Ecto neural progenitor cell (in vitro differentiated cells): Measurements from ENCODE around the gene SMPDL3B.
"Not testable (repeated sequence)": the region's sequence is repeated elsewhere in the genome, so short reads cannot be mapped to it uniquely, and the experiment has no call there.

Source experiments
- DNase-seq: peaks from one replicate; pipeline ENCODE4 v3.0.0-alpha.2; 2018; ENCODE audit warnings: low spot score

The SMPDL3B gene

DNA sequence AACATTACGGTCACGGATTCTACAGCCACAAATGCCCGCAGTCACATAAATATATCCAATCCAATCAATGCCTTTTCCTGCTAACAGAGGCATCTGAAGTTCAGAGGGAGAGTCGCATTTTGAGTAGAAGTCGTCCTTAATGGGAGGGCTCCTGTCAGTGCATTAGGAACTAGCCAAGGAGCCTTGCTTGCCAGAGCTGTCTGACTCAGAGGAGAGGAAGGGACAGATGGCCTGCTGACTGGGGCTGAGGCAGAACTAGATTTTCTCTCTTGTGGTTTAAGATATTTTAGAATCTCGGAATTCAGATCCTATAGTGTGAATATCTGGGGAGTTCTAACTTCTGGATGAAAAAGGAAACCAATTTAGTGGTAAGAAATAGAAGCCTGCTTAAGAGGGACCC is 35.6 kb downstream of the SMPDL3B start:
- no peak for DNase-seq

DNA sequence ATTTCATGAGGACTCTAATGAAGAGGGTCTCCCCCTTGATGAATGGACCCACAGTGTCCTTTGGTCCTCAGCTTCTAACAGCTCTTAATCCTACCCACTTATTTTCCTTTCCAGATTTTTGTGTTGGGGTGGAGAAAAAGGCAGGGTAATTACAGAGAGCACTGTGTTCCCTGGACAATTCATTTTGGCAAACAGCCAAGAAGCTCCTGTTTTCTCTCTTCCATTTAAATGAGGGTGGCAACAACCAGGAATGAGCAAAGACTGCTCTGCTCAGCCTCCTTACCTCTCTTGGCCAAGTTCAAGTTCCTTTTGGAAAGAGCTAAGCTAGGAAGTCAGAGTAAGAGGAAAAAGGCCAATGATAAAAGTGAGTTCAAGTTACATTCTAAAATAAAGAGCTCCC is 36.9 kb downstream of the SMPDL3B start:
- no peak for DNase-seq

DNA sequence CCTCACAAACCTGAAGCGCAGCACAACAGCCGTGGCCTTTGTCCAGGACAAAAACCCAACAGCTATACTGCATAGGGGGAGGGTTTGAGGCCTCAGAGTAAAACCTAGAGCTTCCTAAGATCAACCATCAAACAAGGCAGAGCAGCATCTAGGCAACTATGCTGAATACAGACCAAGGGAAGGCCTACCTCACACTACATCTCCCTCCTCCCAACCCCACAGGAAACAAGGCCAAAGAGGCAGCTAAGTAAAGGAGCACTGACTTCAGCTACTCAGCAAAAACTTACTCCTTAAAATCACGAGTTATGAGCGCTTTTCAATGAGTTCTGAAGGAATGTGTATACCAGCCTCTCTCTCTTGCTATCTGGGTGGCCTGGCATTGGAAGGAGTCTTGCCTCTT is 37.3 kb downstream of the SMPDL3B start:
- no peak for DNase-seq

DNA sequence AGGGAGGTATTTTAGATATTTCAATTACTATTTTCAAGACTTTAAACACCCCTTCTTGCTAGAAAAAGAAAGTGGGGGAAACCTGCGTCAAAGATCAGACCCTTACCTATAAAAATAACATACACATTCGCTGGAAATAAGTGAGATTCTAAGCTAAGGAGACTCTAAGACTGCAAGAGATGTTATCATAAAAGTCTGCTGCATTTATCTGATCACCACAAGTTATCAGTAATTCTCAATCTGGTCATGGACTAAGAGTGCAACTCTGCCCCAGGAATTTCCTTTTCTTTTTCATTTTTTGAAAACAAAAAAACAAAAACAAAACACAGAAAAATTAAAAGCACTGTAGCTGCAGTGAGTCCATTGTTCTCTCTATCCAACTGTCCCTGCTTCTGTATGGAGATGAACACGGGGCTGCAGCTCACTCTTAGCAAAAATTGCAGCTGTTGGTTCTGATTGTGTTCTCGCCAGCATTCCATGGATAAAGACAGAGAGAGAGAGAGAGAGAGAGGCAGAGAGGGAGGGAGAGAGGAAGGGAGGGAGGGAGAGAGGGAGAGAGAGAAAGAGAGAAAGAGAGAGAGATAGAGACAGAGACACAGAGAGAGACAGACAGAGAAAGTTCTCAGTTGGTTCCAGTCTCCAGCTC is 39.1 kb downstream of the SMPDL3B start:
- no peak for DNase-seq

DNA sequence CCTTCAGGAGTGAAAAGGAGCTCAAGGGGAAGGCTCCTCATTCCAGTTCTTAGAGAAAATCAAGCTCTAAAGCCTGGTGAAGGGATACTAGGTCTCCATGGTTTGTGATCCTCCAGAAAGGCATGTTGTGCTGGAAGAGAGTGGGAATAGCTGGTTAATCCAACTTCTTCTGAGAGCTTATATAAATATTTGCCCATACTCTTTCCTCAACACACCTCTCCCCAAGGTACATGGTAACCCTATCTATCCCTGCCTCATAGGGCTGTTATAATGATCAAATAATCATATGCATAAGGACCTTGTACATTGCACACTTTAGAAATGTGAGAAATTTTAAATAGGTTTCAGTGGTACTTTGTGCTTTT is 39.6 kb downstream of the SMPDL3B start:
- DNase-seq: no peak

DNA sequence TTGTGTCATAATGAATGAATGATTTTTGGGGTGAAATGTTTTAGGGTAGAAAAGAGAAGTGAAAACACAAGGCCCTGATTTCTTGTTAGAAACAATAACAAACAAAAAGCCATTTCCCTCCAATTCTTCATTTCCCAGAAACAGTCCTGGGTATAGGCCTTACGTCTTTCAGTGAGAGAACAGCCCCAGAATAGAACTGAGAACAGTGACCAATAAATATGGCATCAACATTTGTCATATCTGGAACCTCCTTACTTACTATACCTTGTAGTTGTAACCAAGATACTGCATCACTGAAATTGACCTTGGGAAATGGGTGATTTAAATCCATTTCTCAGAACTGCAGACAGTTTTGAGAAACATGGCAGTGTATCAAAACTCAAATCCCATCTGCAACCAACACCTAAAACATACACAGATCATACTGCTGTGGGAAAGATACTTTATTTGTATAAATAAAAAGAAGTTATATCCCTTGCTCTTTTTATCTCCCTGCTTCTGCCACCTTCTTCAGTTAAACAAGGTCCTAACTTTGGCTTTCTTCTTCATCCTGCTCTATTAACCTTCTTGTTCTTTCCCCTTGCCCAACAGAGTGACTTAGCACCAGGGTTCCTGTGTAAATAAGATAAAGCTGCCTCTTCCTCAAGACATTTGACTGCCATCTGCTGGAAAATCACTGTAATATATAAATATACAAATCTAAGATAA is 44.5 kb downstream of the SMPDL3B start:
- no peak for DNase-seq

DNA sequence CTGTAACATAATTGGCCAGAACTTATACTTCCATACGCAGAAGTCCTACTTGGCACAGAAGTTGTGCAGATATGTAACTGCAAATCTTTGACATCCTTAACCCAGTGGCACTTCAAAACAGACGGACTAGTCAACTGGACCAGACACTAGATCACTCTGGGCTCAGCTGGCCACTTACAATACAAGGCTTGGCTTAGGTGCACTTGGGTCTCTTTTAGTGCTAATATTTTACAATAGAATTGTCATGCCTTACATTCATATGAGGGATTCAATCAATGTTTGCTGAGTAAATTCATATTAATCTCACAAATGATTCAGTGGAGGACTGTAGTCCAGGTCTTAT is 45.0 kb downstream of the SMPDL3B start:
- no peak for DNase-seq

DNA sequence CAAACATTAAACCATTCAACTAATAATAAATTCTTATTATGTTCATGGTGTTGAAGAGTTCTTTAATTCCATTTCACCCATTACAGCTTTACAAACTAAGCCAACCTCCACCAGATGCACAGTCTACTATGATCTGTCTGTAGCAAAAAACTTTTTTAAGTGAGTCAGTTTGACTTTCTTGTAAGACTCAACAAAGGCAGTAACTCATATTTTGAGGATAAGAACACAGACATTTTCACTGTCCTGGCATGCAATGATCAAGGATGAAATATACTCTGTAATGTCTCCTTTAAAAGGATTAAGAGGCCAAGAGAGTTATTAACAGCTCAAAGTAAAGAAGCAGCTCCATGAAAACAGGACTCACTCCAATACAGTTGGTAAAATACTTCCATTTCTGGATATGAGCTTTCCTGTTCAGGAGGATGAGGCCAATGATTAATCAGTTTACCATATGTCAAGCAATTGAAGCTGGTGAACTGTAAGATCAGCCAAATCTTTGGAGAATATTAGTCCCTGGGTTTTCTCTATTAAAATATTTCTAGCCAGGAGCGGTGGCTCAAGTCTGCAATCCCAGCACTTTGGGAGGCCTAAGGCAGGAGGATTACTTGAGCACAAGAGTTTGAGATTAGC is 45.5 kb downstream of the SMPDL3B start:
- no peak for DNase-seq

DNA sequence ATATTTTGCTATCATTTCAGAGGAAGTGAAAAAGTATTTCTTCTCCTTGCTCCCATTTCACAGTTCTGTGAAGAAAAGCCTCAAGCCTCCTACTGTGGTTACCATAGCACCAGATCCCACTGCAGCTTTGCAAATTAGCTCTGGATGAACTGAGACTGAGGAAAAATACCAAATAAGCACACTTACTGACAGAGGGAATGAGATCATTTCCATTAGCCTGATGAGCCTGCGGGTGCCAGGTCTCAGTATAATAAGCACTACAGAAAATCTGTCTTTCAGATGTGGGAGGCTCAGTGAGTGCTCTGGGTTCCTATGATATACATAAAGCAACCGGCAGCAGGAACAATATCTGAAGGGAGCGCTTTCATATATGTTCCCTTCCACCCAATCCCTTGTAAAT is 46.3 kb downstream of the SMPDL3B start:
- DNase-seq: no peak

DNA sequence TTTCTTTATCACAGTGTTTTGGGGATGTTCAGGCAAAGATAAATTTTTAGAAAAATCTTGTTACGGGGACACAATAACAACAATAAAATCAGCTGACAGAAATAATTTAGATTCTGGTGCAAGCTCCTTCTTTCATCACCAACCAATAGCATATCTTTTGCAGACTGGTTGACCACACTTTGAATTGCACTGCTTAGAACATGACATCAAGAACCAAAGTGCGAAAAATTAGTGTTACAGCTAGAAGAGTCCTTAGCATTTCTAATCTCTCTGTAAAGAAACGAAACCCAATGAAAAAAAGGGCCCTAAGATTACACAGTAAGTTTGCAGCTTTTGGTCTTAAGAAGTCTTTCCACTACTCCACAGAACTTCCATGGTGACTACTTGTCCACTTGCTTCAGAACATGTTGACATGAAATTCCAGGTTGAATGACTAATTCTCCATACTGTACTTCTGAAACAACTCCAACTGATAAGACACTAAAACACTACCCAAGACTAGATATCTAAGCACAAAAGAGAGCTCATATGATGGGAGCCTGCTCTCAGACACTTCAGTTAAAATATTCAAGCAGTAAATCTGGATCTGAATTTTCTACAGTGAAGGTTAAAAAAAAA is 56.2 kb downstream of the SMPDL3B start:
- DNase-seq: no peak

DNA sequence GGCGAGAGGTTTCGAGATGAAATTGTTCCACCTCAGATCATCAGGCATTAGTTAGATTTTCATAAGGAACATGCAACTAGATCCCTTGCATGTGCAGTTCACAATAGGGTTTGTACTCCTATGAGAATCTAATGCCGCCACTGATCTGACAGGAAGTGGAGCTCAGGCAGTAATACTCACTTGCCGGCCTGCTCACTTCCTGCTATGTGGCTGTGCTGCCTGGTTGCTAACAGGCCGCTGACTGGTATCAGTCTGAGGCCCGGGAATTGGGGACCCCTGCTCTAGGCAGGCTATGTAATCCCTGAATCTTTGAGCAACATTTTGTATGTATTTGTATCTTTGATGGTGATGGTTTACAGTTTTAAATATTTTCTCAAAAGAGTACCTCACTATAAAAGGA is 57.5 kb downstream of the SMPDL3B start:
- DNase-seq: no peak

DNA sequence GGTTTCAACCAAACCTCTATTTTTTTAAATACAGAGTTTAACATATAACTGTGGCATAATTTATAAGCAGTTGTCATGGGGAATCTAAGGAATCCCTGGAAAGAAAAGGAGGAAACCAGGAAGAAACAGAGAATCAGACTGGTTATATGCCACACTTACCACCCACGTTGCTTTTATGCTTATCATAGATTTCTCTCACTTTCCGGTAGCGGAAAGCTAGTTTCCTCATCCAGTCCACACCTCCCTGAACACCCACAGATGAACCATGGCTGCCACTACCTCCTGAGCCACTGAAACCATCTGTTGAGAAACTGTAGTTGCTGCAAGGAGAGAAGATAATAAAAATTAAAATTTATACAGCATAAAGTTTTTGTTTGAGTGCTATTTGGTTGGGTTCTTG is 58.4 kb downstream of the SMPDL3B start:
- no peak for DNase-seq

DNA sequence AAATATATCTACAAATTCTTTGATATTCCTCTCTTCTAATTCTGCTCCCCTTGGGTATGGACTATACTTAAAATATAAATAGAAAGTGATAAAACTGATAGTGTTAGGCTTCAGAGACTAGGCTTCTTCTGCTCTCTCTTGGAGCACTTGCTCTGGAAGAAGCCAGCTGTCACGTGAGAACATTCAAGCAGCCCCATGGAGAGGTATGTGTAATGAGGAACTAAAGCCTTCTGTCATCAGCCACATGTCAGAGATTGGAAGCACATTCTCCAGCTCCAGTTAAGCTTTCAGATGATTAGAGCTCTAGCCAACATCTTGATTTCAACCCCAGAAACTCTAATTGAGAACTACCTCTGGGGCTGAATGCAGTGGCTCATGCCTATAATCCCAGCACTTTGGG is 59.3 kb downstream of the SMPDL3B start:
- no peak for DNase-seq

DNA sequence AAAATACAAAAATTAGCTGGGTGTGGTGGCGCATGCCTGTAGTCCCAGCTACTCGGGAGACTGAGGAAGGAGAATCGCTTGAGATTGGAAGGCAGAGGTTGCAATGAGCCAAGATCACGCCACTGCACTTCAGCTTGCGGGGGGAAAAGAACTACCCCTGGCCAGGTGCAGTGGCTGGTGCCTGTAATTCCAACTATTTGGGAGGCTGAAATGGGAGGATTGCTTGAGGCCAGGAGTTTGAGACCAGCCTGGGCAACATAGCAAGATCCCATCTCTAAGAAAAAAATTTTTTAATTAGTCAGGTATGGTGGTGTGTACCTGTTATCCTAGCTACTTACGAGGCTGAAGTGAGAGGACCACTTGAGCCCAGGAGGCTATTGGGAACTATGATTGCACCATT is 59.7 kb downstream of the SMPDL3B start:
- not testable (repeated sequence) for DNase-seq

DNA sequence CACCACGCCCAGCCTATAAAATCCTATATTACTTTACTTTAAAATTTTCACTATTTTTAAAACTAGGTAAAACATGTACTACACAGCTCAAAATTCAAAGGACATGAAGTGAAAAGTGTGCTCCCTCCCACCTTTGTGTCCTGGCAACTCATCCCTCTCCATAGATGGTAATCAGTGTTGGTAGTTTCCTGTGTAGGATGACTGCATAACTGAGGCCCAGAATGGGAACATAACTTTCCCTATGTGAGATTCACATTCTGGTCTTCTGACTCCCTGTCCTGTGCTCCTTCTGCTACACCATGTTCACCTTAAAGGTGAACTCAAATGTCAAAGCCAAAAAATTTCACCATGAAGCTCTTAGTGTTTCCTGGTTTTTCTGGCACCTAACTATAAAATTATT is 64.3 kb downstream of the SMPDL3B start:
- DNase-seq: no peak

DNA sequence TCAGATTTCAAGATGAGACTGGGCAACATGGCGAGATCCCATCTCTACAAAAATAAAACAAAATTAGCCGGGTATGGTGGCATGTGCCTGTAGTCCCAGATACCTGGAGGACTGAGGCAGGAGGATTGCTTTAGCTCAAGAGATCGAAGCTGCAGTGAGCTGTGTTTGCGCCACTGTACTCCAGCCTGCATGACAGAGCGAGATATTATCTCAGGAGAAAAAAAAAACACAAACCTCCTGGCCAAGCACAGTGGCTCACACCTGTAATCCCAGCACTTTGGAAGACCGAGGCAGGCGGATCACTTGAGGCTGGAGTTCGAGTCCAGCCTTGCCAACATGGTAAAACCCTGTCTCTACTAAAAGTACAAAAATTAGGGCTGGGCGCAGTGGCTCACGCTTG is 67.8 kb downstream of the SMPDL3B start:
- DNase-seq: no peak

DNA sequence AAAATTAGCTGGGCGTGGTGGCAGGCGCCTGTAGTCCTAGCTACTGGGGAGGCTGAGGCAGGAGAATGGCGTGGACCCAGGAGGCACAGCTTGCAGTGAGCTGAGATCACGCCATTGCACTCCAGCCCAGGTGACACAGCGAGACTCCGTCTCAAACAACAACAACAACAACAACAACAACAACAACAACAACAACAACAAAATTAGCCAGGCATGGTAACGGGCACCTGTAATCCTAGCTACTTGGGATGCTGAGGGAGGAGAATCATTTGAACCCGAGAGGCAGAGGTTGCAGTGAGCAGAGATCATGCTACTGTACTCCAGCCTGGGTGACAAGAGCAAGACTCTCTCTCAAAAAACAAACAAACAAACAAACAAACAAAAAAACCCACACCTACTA is 68.3 kb downstream of the SMPDL3B start:
- DNase-seq: not testable (repeated sequence)
